GM20431 (cell line): Measurements from ENCODE around the gene TCN2.
"Not testable (repeated sequence)": the region's sequence is repeated elsewhere in the genome, so short reads cannot be mapped to it uniquely, and the experiment has no call there.

Experiments used
- in situ Hi-C: fragments of 300-500 bp; cut with MseI, MboI; formaldehyde crosslinking; loops from one replicate; pipeline ENCODE4 v1.15.0; 2020; ENCODE audit warnings: low sequenced_read_pairs; ENCODE audit not compliant: unreplicated experiment

Gene TCN2

GRCh38 chr22:30606455-30607299 is at the start of gene TCN2:
Gene TCN2 (plus strand): TSS chr22:30607174. CDS start chr22:30607332, 158 bp downstream.
- in situ Hi-C loops: no loop called here

GRCh38 chr22:30557243-30557642 is 49.7 kb upstream of the TCN2 start:
- in situ Hi-C loops: no loop called here

GRCh38 chr22:30559889-30560288 is 47.1 kb upstream of the TCN2 start:
- in situ Hi-C loops: no loop called here

- in situ Hi-C loops: not testable (repeated sequence)
Observed at GRCh38 chr22:30560643-30561202, 46.3 kb upstream of the TCN2 start.

- in situ Hi-C loops: no loop called here
Observed at GRCh38 chr22:30561402-30562189, 45.4 kb upstream of the TCN2 start.

- in situ Hi-C loops: no loop called here
Observed at GRCh38 chr22:30562366-30562765, 44.6 kb upstream of the TCN2 start.

GRCh38 chr22:30564045-30564760 is 42.8 kb upstream of the TCN2 start:
- in situ Hi-C loops: no loop called here

- in situ Hi-C loops: no loop called here
Observed at GRCh38 chr22:30564761-30565119, 42.2 kb upstream of the TCN2 start.

GRCh38 chr22:30565341-30565740 is 41.6 kb upstream of the TCN2 start:
- in situ Hi-C loops: no loop called here

- in situ Hi-C loops: no loop called here
Observed at GRCh38 chr22:30566125-30566524, 40.8 kb upstream of the TCN2 start.

- in situ Hi-C loops: not testable (repeated sequence)
Observed at GRCh38 chr22:30567277-30567676, 39.7 kb upstream of the TCN2 start.

GRCh38 chr22:30568137-30568805 is 38.7 kb upstream of the TCN2 start:
- in situ Hi-C loops: no loop called here

- in situ Hi-C loops: no loop called here
Observed at GRCh38 chr22:30569674-30570202, 37.2 kb upstream of the TCN2 start.

- in situ Hi-C loops: no loop called here
Observed at GRCh38 chr22:30572210-30572609, 34.8 kb upstream of the TCN2 start.

GRCh38 chr22:30572840-30573593 is 34.0 kb upstream of the TCN2 start:
- in situ Hi-C loops: no loop called here

- in situ Hi-C loops: no loop called here
Observed at GRCh38 chr22:30573594-30574094, 33.3 kb upstream of the TCN2 start.

- in situ Hi-C loops: no loop called here
Observed at GRCh38 chr22:30574095-30574981, 32.6 kb upstream of the TCN2 start, which contains the start of gene GAL3ST1. Gene GAL3ST1 (minus strand): TSS chr22:30574665. CDS start chr22:30557392, 17,273 bp downstream.
